ENCODE data around the gene IL32.

DNA sequence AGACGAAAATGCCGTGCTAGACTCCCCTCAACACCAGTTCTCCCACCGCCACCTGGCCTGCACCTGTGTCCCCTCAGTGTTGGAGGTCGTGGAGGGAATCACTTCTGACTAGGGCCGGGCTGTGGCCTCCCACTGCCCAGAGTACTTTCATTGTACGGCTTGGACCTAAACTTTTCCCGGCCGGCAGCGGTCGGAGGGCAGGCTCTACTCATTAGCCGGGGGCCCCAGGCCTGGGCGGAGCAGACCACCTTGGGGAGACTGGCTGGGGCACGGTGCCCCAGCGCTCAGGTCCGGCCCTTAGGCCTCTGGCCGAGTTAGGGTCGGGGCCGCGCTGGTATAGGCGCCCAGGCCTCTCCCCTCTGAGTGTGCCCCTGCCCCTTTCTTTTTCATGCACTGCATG lies 48.1 kb upstream of the IL32 start:
- TF ChIP-seq, protein P1, sequence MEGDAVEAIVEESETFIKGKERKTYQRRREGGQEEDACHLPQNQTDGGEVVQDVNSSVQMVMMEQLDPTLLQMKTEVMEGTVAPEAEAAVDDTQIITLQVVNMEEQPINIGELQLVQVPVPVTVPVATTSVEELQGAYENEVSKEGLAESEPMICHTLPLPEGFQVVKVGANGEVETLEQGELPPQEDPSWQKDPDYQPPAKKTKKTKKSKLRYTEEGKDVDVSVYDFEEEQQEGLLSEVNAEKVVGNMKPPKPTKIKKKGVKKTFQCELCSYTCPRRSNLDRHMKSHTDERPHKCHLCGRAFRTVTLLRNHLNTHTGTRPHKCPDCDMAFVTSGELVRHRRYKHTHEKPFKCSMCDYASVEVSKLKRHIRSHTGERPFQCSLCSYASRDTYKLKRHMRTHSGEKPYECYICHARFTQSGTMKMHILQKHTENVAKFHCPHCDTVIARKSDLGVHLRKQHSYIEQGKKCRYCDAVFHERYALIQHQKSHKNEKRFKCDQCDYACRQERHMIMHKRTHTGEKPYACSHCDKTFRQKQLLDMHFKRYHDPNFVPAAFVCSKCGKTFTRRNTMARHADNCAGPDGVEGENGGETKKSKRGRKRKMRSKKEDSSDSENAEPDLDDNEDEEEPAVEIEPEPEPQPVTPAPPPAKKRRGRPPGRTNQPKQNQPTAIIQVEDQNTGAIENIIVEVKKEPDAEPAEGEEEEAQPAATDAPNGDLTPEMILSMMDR (IDR thresholded peaks at IDR 0.05 in 4 of 5, conservative IDR thresholded peaks at IDR 0.05 in 1 of 5) = no peak
- TF ChIP-seq POLR2A (IDR thresholded peaks at IDR 0.05) = no peak
